NB4 (cell line): ENCODE data around the gene PHKB.

ENCODE experiments used
- CTCF ChIP-seq: IDR thresholded peaks from one replicate; pipeline ENCODE4 v1.5.1; 2012; ENCODE audit warnings: low read depth, low read length
- POLR2A ChIP-seq: IDR thresholded peaks from 2 replicates; pipeline ENCODE4 v1.6.1; 2011; ENCODE audit warnings: mild to moderate bottlenecking; ENCODE audit not compliant: insufficient read length; ENCODE audit errors: extremely low read depth

- TF ChIP-seq CTCF (no peak), POLR2A (no peak)
Measured at GRCh38 chr16:47493381-47494337, 32.5 kb downstream of the PHKB start.
